NOMO-1 (cell line): ENCODE data around the gene MRPL3.

ENCODE experiments used
- DNase-seq, 2 experiments: peaks; one replicate each; lab custom pipeline; 2025; ENCODE audit not compliant: unreplicated experiment in 2 of 2; lab: John Stamatoyannopoulos, UW

The MRPL3 gene

GRCh38 chr3:131421301-131421700, 81.5 kb downstream of the MRPL3 start:
- no peak for DNase-seq

- DNase-seq: no peak
Measured at GRCh38 chr3:131417751-131418150, 85.0 kb downstream of the MRPL3 start.
